Measurements from ENCODE around the gene TOR1AIP2.

GRCh38 chr1:179881642-179882252, 4.1 kb upstream of the TOR1AIP2 start:
- TF ChIP-seq CTCF (conservative IDR thresholded peaks at IDR 0.05) (no peak), EZH2 (IDR thresholded peaks at IDR 0.05; ENCODE audit: low read depth) (no peak)

All from PC-9 (cell line).